ENCODE results near the gene ASPDH. TPM values are rescaled to one million over a fixed set of nuclear protein-coding genes. Genes with fewer than 3 reads are reported as not detected.

Gene ASPDH
- total and polyA plus RNA-seq, 2 of the 13 experiments (the other 11 are each of a cell fraction or from before 2014, with no cell fraction given) = 2.2 to 3.3 TPM

DNA sequence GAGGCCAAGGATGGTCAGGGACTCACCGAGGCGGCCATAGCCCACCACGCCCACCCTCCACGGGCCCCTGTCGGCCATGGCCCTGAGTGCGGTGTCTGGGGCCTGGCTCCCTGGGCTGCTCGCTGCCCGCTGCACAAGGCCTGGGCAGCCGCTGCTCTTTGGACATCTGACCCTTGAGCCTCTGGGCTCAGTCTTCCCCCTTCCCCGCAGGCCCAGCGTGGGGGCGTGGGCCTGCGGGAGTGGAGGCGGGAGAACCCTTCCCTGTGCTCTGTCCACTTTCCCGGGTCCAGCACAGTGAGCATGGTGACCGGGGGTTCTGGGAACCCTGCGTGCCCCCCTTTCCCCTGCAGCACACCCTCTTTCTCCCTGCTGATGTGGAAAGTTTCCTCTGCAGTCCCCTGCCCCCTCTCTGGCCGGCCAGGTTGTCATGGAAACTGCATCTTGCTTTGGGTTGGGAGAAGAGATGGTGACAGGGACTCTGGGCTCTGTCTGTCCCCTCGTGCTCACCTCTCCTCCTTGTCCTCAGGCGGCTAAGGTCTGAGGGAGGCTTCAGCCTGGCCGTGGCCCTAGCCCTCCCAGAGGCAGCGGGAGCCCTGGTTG, at the start of gene ASPDH (continued):
- TF ChIP-seq, protein P1, sequence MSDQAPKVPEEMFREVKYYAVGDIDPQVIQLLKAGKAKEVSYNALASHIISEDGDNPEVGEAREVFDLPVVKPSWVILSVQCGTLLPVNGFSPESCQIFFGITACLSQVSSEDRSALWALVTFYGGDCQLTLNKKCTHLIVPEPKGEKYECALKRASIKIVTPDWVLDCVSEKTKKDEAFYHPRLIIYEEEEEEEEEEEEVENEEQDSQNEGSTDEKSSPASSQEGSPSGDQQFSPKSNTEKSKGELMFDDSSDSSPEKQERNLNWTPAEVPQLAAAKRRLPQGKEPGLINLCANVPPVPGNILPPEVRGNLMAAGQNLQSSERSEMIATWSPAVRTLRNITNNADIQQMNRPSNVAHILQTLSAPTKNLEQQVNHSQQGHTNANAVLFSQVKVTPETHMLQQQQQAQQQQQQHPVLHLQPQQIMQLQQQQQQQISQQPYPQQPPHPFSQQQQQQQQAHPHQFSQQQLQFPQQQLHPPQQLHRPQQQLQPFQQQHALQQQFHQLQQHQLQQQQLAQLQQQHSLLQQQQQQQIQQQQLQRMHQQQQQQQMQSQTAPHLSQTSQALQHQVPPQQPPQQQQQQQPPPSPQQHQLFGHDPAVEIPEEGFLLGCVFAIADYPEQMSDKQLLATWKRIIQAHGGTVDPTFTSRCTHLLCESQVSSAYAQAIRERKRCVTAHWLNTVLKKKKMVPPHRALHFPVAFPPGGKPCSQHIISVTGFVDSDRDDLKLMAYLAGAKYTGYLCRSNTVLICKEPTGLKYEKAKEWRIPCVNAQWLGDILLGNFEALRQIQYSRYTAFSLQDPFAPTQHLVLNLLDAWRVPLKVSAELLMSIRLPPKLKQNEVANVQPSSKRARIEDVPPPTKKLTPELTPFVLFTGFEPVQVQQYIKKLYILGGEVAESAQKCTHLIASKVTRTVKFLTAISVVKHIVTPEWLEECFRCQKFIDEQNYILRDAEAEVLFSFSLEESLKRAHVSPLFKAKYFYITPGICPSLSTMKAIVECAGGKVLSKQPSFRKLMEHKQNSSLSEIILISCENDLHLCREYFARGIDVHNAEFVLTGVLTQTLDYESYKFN (CRISPR knock-in tag; conservative IDR thresholded peaks at IDR 0.05) = peak; percentile 65
- 0 out of 2 replicates have a peak, but pooled peaks have one; percentile 33 for TF ChIP-seq ZBTB7B (CRISPR knock-in tag; IDR thresholded peaks at IDR 0.05)
- peak; percentile 67 for TF ChIP-seq ZFY (CRISPR knock-in tag; IDR thresholded peaks at IDR 0.05)
- no peak for TF ChIP-seq JUND (CRISPR knock-in tag; IDR thresholded peaks at IDR 0.05)
- TF ChIP-seq, protein P2, sequence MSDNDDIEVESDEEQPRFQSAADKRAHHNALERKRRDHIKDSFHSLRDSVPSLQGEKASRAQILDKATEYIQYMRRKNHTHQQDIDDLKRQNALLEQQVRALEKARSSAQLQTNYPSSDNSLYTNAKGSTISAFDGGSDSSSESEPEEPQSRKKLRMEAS (IDR thresholded peaks at IDR 0.05) = peak; percentile 13; the same call in 1 of the 2 replicates
- TF ChIP-seq, protein P3, sequence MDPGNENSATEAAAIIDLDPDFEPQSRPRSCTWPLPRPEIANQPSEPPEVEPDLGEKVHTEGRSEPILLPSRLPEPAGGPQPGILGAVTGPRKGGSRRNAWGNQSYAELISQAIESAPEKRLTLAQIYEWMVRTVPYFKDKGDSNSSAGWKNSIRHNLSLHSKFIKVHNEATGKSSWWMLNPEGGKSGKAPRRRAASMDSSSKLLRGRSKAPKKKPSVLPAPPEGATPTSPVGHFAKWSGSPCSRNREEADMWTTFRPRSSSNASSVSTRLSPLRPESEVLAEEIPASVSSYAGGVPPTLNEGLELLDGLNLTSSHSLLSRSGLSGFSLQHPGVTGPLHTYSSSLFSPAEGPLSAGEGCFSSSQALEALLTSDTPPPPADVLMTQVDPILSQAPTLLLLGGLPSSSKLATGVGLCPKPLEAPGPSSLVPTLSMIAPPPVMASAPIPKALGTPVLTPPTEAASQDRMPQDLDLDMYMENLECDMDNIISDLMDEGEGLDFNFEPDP (CRISPR knock-in tag; conservative IDR thresholded peaks at IDR 0.05) = no peak
- TF ChIP-seq BRCA1 (CRISPR knock-in tag; IDR thresholded peaks at IDR 0.05) = no peak
- TF ChIP-seq ZNF713 (CRISPR knock-in tag; IDR thresholded peaks at IDR 0.05) = no peak
- TF ChIP-seq TSC22D2 (CRISPR knock-in tag; IDR thresholded peaks at IDR 0.05; ENCODE audit: borderline replicate concordance) = no peak
- TF ChIP-seq RELA (CRISPR knock-in tag; IDR thresholded peaks at IDR 0.05) = no peak
- TF ChIP-seq ZMYM3 (CRISPR knock-in tag; IDR thresholded peaks at IDR 0.05) = no peak; the same call in 1 of the 2 replicates
- TF ChIP-seq ZBTB1 (CRISPR knock-in tag; IDR thresholded peaks at IDR 0.05; ENCODE audit: borderline replicate concordance) = no peak
- TF ChIP-seq RFX3 (CRISPR knock-in tag; IDR thresholded peaks at IDR 0.05) = peak; percentile 53; the same call in 1 of the 2 replicates
- TF ChIP-seq NR3C1 (CRISPR knock-in tag; IDR thresholded peaks at IDR 0.05) = no peak
- TF ChIP-seq ZNF788 (CRISPR knock-in tag; IDR thresholded peaks at IDR 0.05; ENCODE audit: borderline replicate concordance) = no peak
- 0 out of 2 replicates have a peak, but pooled peaks have one; percentile 22 for TF ChIP-seq MAZ (IDR thresholded peaks at IDR 0.05; ENCODE audit: borderline replicate concordance, low read depth, low read length)
- 0 out of 2 replicates have a peak, but pooled peaks have one; percentile 28 for TF ChIP-seq MAZ (CRISPR knock-in tag; IDR thresholded peaks at IDR 0.05; ENCODE audit: low read depth)
- no peak for TF ChIP-seq ZNF567 (CRISPR knock-in tag; IDR thresholded peaks at IDR 0.05; ENCODE audit: borderline replicate concordance)
- no peak for TF ChIP-seq ZNF431 (CRISPR knock-in tag; IDR thresholded peaks at IDR 0.05; ENCODE audit: borderline replicate concordance, low read depth)
- TF ChIP-seq SMAD1 (CRISPR knock-in tag; IDR thresholded peaks at IDR 0.05; ENCODE audit: borderline replicate concordance, low read depth) = no peak
- TF ChIP-seq EP300 (IDR thresholded peaks at IDR 0.05; ENCODE audit: low read depth in 2 of 2, low read length in 2 of 2) = no peak
- 0 out of 2 replicates have a peak, but pooled peaks have one; percentile 12 for TF ChIP-seq EP300 (CRISPR knock-in tag; IDR thresholded peaks at IDR 0.05; ENCODE audit: borderline replicate concordance)
- peak; percentile 82 for TF ChIP-seq HNF4G (IDR thresholded peaks at IDR 0.05; ENCODE audit: borderline replicate concordance, low read depth, low read length)
- TF ChIP-seq HNF4G (CRISPR knock-in tag; IDR thresholded peaks at IDR 0.05; ENCODE audit: borderline replicate concordance, low read depth) = peak; percentile 77
